ENCODE results near the gene COL23A1.

COL23A1 gene

DNA sequence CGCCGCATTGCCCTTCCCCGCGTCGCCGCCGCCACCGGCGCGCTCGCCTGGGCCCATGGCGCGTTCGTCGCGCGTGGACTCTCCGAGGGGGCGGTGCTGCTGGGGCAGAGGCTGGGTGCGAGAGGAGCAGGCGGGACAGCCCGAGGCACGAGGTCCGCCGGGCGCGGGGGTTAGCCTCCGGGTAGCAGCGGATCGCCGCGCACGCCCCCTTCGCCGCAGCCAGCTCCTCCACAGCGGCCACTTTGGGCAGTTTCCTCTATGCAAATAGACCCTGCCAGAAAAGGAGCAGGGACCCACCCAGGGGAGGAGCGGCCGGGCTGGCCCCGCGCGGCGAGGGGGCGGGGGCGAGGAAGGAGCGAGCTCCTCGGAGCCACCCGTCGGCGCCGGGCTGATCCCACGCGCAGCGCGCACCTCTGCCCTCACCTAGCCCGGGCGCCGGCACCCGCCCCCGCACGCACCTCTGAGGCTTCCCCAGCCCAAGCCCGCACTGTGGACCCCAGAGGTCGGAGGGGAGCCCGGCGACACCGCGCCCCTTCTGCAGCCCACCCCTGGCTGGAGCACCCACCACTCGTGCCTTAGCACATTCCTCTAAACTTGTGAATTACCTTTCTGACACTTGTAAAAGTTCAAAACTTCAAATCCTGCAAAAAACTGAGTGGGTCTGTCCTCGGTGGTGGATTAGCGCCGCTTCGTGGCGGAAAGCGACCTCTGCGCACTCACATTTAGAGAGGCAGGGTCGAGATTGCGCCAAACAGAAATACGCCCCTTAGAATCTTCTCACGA, at the start of gene COL23A1:
Gene COL23A1, minus strand, starts transcription at position 253 of the 783 bp plus-strand sequence.
- DNase-seq = peak; percentile 11 to 43 (median 30)

DNA sequence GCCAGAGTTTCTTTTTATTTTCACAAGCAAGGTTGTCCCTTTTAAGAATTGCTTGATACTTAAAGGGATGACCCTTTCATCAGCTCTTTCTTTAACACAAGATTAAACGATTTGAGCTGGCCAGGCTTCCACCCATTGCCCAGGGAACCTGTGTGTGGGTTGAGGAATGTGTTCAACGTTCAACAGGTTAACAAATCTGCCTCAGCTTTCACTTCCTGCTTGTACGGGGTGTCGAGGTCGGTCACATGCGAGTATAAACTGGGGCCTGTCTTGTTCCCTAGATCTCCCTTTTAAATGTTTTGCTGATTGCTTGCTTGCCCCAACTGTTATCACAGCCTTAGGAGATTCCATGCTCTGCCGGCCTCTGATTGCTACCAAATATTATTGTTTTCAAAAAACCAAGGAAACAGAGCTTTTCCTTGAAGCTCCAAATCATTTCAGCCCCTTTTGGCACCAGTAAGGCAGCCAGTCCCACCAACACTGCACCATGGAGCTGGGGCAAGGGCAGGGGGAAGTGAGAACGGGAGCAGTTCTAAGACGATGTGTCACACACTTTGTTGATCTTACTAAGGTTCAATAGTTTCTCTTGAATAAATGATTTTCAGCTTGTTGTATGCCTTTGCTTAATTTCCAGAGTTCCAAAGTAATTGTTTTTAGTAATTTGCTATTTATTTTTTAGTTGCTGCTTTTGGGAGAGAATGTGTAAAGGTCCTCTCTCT, 47.3 kb upstream of the COL23A1 start:
- DNase-seq = no peak

DNA sequence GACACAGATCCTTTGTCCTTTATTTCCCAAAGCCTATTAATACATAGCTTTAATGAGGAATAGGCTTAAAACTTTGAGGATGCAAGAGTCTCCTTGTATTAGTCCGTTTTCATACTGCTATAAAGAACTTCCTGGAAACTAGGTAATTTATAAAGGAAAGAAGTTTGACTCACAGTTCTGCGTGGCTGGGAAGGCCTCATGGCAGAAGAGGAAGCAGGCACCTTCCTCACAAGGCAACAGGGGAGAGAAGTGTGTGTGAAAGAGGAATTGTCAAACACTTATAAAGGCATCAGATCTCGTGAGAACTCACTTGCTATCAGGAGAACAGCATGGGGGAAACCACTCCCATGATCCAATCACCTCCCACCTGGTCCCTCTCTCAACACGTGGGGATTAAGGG, 42.1 kb upstream of the COL23A1 start:
- no peak for DNase-seq

DNA sequence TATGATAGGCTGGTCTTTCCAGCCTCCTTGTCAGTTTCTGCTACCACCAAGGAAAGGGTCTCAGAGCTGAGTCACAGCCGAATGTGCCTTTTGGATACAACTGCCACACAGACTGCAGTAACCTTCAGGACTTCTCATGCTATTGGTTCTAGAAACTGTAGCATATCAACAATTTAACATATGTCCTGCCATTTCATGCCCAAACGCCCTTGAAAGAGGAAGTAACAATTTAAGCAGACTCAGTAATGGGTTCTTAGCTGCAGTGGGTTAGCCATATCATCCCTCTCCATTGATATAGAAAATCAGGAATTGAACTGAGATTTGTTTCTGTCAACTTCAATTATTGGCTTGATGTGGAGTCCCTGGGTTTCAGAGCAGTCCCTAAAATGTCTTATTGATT, 40.8 kb upstream of the COL23A1 start:
- no peak for DNase-seq

DNA sequence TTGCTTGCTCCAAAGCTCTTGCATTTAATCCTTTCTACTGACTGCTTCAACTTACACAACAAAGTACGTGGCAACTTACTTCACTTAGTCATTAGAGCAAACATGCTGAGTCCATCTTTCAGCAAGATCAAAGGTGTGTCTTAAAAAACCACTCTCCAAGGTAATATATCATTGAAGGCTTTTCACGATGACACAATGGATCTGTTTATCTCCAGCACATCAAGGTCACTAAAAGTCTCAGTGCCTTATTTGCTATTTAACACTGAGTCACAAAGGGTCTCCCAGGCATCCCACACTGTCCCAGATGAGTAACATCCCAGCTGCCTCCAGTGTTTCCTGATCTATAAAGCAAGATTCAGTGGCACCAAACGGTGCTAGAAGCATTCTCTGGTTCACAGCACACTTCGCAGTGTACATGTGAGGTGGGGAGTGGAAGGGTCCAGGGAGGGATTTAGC, 40.3 kb upstream of the COL23A1 start:
- DNase-seq = no peak

DNA sequence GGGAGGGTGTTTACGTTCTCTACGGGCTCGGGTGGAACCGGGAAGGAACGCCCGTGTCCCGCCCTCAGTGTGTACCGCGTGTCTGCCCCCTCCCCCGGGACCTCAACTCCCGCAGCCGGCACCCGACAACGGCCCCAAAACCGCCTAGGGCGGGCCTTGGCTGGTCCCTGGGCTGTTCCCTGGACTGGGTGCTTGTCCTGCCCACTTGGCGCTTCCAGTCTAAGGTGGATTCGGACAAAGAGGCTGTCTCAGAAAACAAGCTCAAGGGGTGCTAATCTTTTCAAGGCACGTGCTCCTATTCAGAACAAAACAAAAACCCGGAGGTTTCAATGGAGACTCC, 37.0 kb upstream of the COL23A1 start:
- DNase-seq = no peak

DNA sequence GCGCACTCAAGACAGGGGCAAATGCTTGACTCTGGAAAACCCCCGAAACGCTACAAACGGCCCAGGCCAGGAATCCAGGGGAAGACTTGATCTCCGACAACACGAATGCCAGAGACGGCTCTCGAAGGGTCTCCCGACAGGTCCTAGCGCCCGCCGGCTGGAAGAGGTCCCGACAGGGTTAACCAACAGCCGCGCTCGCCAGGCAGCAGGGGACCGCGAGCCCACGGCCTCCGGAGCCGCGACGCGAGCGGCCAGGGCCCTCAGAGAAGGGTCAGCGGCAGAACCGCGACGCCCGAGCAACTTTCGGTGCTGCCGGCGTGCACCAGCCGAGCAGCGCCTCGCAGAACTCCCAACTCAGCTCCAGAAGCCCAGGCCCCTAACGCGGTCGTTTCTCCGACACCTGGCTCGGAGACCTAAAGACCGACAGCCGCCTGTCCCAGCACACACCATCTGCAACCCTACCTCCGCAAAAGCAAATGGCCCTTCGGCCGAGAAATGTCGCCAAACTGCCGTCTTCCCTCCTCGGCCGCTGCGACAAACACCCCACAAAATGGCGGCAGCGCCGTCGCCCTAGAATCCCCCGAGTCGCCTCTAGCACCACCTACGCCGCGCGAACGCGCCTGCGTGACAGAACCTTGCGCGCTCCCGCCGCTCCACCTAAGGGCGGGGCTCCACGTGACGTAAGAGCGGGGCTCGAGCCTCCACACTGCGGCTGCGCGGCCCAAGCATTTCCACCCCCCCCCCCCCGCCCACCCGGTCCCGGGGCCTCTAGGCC, 36.5 kb upstream of the COL23A1 start, which contains the start of gene CLK4:
Gene CLK4, minus strand, starts transcription at position 567 of the 775 bp plus-strand sequence. CDS start 3,634 bp downstream, outside the sequence.
- peak; percentile 91 to 96 (median 94) for DNase-seq

DNA sequence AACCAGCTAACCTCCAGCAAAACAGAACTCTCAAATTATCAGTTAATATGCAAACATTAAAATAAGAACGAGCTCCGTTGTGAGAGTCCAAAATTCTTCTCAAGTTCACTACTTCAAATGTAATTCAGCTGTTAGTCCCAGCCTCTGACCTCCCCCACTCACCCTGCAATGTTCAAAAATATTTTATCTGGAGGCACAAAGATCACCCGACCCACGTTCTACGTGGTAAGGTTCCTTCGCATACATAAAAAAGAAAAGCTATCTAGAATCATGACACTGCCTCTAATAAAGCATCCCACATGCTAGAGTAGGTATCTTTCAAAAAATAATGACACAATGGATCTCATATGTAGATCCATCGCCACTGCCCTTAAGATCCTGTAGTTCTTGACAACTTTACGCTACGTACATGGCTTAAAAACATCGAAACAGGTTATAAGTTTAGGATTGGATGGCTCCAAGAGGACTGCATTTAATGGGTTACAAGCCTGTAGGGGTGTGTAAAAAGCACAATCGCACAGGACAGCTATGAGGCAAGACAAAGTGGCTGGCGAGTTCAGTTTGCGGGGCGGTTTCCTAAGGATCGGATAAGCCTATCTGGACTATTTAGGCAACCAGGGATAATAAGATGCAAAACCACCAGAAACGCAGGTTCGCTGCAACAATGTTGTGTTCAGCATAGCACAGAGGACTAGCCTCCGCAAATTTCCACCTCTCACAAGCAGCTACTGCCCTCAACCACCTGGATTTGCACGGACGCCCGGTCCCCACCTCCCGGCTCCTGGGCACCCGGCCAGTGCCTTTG, 35.7 kb upstream of the COL23A1 start:
- peak in 2 of 6 experiments; percentile 24 to 30 for DNase-seq

DNA sequence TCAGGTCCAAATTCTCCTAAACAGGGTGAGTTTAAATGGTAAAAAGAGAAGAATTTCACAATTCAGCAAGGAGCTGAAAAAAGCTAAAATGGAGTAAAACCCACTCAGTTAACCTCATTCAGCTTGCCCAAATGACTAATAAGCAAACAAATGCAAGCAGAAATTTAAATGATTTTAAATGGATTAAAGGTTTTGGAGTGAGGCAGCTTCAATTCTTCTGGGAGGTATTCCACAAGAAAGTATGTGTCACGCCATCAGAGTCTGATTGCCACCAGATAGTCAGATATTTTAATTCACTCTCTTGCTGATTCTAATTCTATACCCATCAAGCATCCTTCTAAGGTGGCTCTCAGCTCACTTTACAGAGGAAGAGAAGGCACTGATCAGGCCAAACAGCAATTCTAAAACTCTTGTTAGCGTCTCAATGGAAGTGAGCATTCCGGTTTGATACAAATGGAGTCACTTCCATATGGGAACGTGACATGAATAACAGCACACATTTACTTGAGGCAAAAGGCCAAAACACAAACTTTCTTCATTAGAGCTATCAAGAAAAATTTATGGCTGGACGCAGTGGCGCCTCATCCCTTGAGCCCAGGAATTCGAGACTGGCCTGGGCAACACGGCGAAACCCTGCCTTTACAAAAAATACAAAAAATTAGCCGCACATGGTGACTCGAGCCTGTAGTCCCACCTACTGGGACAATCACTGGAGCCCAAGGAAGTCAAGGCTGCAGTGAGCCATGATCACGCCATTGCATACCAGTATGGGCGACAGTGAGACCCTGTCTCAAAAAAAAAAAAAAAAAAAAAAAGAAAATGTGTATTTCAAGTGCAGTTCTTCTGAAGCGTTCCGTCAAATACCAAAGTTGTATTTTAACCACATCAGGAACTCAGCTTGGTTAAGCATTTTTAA, 34.7 kb upstream of the COL23A1 start:
- DNase-seq = no peak

DNA sequence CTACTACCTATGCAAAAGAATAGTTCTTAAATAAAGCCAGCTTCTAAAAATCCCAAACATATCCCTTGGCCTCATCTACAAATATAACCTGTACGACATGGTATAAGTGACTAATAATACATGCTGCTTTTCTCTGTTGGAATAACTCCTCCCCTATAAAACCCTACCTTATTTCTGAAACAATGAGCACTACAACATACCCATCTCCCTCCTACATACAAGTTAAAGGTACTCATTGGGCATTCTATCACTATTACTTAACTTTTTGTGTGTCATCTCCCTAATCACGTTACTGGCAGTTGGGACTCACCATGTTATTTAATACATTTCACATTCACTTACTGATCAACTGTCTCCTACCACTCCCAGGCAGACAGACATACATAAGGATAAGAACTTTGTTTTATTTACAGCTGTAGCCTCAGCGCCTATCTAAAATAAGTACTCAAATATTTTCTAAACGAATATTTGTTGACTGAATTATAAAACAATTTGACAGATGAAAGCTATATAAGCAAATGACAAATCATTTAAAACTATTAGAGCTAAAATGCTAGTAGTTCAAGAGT, 32.6 kb upstream of the COL23A1 start:
- DNase-seq = no peak

DNA sequence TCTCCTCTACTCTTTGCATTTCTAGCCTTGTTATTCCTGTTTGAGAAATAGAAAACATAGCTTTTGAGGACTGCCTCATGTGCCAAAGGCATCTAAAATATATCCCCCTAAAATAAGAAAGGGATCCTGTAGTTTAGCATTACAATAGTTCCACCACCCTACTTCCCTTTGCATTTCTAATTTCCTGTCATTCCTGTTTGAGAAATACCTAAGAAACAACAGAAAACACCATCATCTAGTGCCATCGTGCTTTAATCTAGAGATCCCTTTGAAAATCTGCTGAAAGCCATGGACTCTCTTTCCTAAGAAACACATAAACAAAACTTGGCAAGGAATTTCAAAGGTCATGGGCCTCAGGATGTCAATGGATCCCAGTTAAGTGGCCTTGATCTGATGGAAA, 29.2 kb upstream of the COL23A1 start:
- no peak for DNase-seq

DNA sequence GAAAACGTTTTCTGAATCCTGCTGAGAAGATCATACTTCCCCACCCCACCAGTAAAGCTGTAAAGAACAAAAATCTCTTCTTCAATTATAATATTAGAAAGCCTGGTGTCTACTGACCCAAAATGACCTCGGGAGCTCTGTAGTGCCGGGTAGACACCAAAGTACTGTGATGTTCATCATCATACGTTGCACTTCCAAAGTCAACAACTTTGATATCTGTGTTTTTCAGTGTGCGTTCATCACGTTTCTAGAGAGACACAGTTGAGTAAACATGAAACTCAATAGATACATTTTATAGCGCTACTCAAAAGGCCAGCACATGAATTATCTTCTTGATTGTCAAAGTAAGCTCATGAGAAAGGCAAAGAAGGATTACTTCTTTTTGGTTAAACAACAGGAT, 22.1 kb upstream of the COL23A1 start:
- no peak for DNase-seq

DNA sequence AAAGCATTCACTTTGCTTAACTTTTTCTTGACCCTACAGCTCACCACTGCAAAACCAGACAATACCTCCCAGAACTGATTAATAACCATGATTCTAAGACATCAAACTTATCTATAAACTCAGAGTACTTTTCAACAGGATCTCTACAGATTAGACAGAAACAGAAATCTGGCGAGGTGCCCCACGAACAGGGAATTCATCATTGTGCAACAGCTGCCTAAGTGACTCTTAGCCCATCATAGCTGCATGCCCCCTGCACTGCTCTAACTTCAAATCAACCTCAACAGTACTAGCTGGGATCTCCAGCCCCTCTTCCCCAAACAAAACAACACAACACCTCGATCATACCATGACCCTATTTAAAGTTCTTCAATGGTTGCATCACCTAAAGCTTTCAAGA, 16.1 kb upstream of the COL23A1 start:
- no peak for DNase-seq

DNA sequence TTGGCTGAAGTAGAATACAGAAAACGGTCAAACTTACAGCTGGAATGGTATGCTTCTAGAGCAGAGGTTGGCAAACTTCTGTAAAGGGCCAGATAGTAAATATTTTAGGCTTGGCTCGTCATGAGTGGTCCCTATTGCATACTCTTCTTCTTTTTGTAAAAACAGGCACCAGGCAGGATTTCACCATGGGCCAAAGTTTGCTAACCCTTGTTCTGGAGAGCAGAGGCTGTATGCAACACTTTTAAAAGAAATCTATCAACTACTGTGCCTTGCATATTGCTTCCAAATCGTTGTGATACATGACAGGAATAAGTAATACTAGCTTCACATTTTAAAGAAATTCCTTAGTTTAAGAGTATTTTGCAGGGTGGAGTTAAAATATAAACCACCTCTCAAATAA, 15.6 kb upstream of the COL23A1 start:
- DNase-seq = no peak

DNA sequence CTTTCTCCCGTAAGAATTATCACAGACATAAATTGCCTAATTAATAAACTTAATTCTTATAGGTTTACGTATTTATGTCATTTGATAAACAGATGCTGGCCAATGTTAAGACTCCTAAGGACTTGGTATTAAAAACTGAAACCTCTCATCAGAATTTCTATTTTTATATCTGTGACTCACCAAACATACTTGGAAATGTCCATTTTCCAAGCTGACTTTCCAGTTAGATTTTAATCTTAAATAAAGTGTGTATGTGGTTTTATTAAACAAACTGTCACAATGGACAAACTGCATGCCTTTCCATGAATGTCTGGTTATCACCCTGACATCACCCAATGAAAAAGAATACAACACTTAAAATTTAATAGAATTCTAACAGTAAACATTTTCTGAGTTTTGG, 12.6 kb upstream of the COL23A1 start:
- no peak for DNase-seq

DNA sequence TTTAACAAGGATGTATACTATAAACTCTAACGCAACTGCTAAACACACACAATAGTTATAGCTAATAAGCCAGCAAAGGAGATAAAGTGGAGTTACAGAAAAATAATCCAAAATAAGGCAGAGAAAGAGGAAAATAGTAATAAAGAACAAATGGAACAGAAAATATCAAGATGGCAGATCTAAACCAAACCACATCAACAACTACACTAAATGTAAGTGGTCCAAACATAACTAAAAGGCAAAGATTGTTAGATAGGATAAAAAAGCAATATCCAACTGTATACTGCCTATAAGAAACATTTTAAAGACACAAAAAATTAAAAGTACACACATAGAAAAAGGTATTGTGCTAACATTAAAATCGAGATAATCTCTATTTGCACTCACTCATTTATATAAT, 5.6 kb upstream of the COL23A1 start:
- DNase-seq = no peak

DNA sequence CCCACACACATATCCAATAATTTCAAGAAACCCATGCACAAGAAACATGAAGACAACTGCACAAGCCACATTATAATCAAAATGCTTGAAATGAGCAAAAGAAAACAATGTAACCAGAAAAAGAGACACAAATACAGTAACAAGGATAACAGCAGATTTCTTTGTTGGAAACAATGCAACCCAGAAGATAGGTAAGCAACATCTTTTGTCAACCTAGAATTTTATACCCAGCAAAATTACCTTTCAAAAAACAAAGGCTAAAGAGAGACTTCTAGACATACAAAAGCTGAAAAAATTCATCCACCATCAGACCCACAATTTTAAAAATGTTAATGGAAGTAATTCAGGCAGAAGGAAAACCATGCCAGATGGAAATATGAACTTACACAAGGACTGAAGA, 5.0 kb upstream of the COL23A1 start:
- no peak for DNase-seq

DNA sequence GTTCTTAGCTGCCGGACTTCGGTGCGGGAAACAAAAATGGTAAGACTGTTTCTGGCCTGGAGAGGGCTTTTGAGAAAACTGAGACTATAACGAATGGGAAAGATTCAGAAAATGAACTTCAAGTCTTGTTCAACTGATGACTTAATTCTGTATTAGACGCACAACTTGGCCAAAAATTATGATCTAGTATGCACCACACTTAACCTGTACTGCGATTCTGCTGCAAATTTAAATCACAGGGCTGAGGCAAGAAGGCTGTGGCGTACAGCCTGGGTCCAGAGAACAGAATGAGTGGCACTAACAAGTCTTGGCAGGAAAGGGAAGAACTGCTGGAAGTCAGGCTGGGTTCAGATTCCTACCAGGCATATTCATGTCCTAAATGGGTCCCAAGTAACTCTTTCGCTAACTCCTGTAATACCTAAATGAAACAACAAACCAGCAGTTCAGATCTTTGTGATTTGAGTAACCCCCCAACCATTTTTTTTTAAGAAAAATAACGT, 781 bp upstream of the COL23A1 start:
- DNase-seq = no peak

DNA sequence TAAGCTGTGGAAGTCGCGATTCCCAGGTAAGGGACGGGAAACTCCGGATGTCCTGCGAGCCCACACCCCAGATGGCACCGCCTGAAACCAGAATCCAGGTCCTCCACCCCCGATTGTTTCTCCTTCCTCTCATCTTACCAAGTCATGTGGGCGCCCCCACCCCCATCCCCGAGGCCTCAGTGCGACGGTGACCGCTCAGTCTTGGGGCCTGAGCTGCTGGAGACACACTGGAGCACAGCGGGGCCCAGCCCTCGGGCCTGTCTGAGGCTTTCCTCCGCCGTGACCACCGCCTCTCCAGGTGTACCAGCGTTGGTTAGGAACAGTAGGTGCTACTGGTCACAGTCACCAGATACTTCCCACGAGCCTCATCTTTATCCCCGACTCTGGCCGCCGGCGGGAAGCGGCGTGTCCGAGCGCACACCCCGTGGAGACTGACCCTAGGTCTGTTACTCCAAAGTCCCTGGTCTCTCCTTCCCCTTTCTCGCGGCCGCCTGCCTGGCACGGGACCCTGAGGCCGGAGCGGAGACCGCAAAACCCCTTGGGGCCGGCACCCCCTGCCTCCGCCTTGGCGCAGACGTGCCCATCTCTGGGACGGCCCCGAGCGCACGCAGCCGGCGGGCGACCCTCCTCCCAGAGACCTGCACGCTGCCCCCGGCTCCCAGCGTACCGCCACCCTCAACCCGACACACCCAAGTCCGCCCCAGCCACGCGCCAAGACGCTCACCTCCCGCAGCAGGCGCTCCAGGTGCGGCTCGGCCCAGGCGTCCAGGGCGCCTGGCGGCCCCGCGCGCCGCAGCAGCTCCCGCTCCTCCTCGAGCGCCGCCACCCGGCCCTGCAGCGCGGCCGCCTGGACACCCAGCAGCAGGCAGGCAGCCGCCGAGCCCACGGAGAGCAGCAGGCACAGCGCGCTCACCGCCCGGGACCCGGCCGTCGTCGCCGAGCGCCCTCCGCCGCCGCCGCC, 733 bp downstream of the COL23A1 start:
- peak in 2 of 6 experiments; percentile 8 to 9 for DNase-seq

DNA sequence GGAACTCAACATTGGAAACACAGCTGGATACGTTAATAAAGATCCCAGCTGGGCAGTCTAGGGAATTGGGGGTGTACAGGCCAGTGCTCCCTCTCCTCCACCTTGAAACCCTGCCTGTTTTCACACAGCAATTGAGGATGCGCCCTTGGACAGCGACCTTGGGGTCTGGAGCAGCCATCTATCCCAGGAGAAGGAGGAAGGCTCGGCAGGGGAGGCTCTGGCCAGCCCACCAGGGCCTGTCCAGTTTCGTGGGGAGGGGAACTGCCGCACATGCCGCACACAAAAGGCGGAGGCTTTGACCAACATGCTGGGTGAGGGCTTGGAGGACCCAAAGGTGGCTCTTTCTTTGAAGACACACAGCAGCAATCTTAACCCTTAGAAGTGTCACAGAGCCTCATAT, 1.4 kb downstream of the COL23A1 start:
- no peak for DNase-seq
